Measurements from ENCODE around the gene CCL7.

CCL7 gene

DNA sequence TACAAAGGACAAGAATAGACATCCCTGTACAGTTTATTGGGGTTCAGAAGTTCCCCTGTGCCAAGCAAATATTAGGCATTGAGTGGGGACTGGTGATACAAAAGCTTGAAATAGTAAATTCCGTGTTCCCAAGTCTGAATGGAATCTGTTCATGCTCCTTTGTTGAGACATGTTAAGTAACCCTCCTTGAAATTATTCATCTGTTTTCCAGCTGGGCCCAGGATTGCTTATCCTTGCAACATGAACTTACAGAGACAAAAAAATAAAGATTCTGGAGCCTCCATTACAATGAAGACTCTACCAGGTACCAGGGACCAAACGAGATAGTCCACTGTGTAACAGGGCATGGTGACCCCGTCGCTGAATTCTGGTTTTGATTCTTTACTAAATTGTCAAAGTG lies 43.1 kb downstream of the CCL7 start:
- DNase-seq: no peak
- Mint-ChIP-seq H3K4me3 (no peak overlapping the region), H3K27ac (no peak overlapping the region), H3K36me3 (ENCODE audit: low read depth) (no peaks in the 10 kb centered on the region), H3K9me3 (no peaks in the 10 kb centered on the region), H3K4me1 (ENCODE audit: low read depth) (no peaks in the 10 kb centered on the region), H3K27me3 (peaks cover 36% of the 10 kb centered on the region)

GRCh38 chr17:34314279-34314678 lies 44.3 kb downstream of the CCL7 start:
- DNase-seq: no peak
- no peak overlapping the region for H3K27ac Mint-ChIP-seq
- no peaks in the 10 kb centered on the region for H3K9me3 Mint-ChIP-seq
- H3K36me3 Mint-ChIP-seq (ENCODE audit: low read depth): no peaks in the 10 kb centered on the region
- H3K27me3 Mint-ChIP-seq: peaks cover 35% of the 10 kb centered on the region
- H3K4me1 Mint-ChIP-seq (ENCODE audit: low read depth): no peaks in the 10 kb centered on the region
- H3K4me3 Mint-ChIP-seq: no peak overlapping the region

GRCh38 chr17:34318474-34318873 lies 48.5 kb downstream of the CCL7 start:
- Mint-ChIP-seq H3K9me3 (no peaks in the 10 kb centered on the region), H3K4me1 (ENCODE audit: low read depth) (no peaks in the 10 kb centered on the region), H3K4me3 (no peak overlapping the region), H3K27ac (no peak overlapping the region), H3K27me3 (peaks cover 28% of the 10 kb centered on the region), H3K36me3 (ENCODE audit: low read depth) (no peaks in the 10 kb centered on the region)
- DNase-seq: no peak

DNA sequence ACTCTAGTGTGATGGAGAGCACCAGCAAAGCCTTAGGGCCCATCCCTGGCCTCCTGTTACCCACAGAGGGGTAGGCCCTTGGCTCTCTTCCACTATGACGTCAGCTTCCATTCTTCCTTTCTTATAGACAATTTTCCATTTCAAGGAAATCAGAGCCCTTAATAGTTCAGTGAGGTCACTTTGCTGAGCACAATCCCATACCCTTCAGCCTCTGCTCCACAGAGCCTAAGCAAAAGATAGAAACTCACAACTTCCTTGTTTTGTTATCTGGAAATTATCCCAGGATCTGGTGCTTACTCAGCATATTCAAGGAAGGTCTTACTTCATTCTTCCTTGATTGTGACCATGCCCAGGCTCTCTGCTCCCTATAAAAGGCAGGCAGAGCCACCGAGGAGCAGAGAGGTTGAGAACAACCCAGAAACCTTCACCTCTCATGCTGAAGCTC lies 49.0 kb downstream of the CCL7 start, which contains the start of gene CCL8:
Gene CCL8, plus strand, starts transcription at position 397 of the 445 bp plus-strand sequence. CDS start 67 bp downstream, outside the sequence.
- no peak for DNase-seq
- H3K9me3 Mint-ChIP-seq: peaks cover 3% of the 10 kb centered on the region
- no peaks in the 10 kb centered on the region for H3K36me3 Mint-ChIP-seq (ENCODE audit: low read depth)
- no peaks in the 10 kb centered on the region for H3K4me1 Mint-ChIP-seq (ENCODE audit: low read depth)
- no peak within 1 kb of the TSS for H3K4me3 Mint-ChIP-seq
- H3K27me3 Mint-ChIP-seq: peaks cover 26% of the 10 kb centered on the region
- no peak within 1 kb of the TSS for H3K27ac Mint-ChIP-seq
